Suprapubic skin (tissue), 4 donors: ENCODE results near the gene PWP1.

ENCODE experiments used
- EP300 ChIP-seq: sonication (generic); formaldehyde crosslinking; IDR thresholded peaks from one replicate; pipeline ENCODE4 v1.6.1; 2017; ENCODE audit warnings: antibody characterized with exemption
- POLR2A ChIP-seq, 2 donors: fragments of 450-650 bp; IDR thresholded peaks; one replicate each; pipeline ENCODE4 v1.6.1; 2017; ENCODE audit warnings: antibody characterized with exemption in 2 of 2, mild to moderate bottlenecking in 2 of 2, moderate library complexity in 2 of 2
- POLR2AphosphoS5 ChIP-seq, 3 donors: sonication (generic); formaldehyde crosslinking; IDR thresholded peaks; one replicate each; pipeline ENCODE4 v1.6.1; 2017; ENCODE audit warnings: antibody characterized with exemption in 3 of 3
- TF ChIP-seq, protein P1 (sequence below), 2 donors: fragments of 200-600 bp in 1 of 2; fragments of 450-650 bp in 1 of 2; sonication (generic) in 1 of 2; IDR thresholded peaks; one replicate each; pipeline ENCODE4 v1.5.1; 2016 to 2019; ENCODE audit warnings: antibody characterized with exemption in 2 of 2, mild to moderate bottlenecking in 1 of 2, moderate library complexity in 1 of 2

DNA sequence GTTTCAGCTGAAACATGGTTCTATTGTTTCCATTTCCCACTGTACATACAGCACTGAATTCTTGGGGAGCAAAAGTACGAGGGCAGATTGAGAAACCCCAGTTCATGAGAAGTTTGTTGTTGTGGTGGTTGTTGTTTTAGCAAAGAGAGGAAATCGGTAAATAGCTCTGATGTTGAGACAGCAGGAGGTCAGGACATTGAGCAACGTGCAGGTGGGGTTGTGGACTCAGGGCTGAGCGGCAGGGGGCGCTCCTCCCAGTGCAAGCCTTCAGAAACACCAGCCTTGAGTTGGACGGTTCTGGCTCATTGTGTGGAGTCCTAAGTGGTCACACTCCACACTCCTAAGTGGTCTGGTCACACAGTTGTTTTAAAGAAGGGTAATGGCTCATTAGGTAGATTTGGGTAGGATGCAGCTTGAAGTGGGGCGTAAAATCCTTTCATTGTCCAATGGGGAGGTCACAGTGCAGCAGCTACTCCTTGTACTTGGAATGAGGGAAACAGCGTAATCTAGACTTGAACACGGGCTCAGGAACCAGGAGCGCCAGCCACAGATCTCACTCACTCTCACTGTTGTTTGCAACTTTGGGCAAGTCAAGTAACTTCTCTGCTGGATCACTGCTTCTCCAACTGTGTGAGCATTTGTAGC is 14.5 kb upstream of the PWP1 start:
- TF ChIP-seq POLR2AphosphoS5 (IDR thresholded peaks at IDR 0.05) (no peak), EP300 (no peak), POLR2A (IDR thresholded peaks at IDR 0.05) (no peak)
- TF ChIP-seq, protein P1, sequence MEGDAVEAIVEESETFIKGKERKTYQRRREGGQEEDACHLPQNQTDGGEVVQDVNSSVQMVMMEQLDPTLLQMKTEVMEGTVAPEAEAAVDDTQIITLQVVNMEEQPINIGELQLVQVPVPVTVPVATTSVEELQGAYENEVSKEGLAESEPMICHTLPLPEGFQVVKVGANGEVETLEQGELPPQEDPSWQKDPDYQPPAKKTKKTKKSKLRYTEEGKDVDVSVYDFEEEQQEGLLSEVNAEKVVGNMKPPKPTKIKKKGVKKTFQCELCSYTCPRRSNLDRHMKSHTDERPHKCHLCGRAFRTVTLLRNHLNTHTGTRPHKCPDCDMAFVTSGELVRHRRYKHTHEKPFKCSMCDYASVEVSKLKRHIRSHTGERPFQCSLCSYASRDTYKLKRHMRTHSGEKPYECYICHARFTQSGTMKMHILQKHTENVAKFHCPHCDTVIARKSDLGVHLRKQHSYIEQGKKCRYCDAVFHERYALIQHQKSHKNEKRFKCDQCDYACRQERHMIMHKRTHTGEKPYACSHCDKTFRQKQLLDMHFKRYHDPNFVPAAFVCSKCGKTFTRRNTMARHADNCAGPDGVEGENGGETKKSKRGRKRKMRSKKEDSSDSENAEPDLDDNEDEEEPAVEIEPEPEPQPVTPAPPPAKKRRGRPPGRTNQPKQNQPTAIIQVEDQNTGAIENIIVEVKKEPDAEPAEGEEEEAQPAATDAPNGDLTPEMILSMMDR (IDR thresholded peaks at IDR 0.05): peak in 1 of 2 donors; percentile 20
